Measurements from ENCODE around the gene CD22. TPM values are rescaled to one million over a fixed set of nuclear protein-coding genes. Genes with fewer than 3 reads are reported as not detected.

The CD22 gene
- total RNA-seq, 2 donors from 2014 or later = 39.1 to 44.5 TPM

GRCh38 chr19:35342430-35342829 is 13.4 kb downstream of the CD22 start:
- Mint-ChIP-seq H3K27me3 (ENCODE audit: low read depth) (peaks cover 8% of the 10 kb centered on the region), H3K4me1 (ENCODE audit: low read depth) (peaks cover 26% of the 10 kb centered on the region), H3K27ac (no peak overlapping the region), H3K4me3 (no peak overlapping the region), H3K36me3 (ENCODE audit: insufficient read depth in 2 of 2) (no peaks in the 10 kb centered on the region), H3K9me3 (no peaks in the 10 kb centered on the region)
- DNase-seq (no peak), ATAC-seq (replicated peaks in 1 of 2) (no peak)

DNA sequence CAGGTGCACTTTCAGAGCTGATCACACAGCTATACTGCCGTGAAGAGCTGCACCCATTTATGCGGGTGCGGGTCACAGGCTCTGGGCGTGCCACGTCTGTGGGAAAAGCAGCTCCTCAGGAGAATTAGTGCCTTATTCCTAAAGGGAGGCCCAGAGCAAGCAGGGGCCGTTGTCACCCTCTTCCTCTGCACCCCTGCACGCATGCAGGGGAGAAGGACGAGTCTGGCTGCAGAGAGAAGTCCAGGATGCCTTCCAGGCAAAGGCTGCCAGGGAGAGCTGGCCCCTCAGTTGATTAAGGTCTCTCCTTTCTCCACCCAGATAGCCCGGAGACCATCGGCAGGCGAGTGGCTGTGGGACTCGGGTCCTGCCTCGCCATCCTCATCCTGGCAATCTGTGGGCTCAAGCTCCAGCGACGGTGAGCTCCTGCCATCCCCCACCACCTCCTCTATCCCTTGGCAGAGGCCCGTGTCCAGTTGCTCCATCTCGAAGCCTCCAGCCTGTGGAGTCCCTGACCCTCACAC is 15.6 kb downstream of the CD22 start:
- DNase-seq = no peak
- H3K27me3 Mint-ChIP-seq (ENCODE audit: low read depth) = peaks cover 8% of the 10 kb centered on the region
- no peaks in the 10 kb centered on the region for H3K9me3 Mint-ChIP-seq
- H3K4me1 Mint-ChIP-seq (ENCODE audit: low read depth) = peaks cover 47% of the 10 kb centered on the region
- H3K27ac Mint-ChIP-seq = no peak overlapping the region
- no peaks in the 10 kb centered on the region for H3K36me3 Mint-ChIP-seq (ENCODE audit: insufficient read depth in 2 of 2)
- ATAC-seq (replicated peaks in 1 of 2) = no peak
- H3K4me3 Mint-ChIP-seq = no peak overlapping the region

DNA sequence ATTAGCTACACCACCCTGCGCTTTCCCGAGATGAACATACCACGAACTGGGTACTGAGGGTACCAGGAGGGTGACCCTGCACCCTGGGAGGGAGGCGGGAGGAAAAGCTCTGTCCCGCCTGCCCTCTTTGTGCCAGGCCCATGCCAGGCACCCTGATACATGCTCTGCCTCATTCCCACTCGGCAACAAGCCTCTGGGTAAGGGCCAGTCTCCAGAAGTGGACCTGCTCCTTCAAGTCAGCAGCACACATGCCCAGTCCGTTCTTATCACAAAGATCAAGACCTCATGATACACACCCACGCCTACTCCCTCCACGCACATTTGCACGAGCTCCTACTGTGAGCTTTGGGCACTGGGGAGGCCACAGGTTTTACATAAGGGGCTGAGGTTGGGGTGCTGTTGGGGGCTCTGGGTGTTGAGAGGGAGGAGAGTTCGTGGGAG is 16.7 kb downstream of the CD22 start:
- no peak for ATAC-seq (replicated peaks in 1 of 2)
- peak overlapping the region; percentile 98 for H3K27ac Mint-ChIP-seq
- no peaks in the 10 kb centered on the region for H3K36me3 Mint-ChIP-seq (ENCODE audit: insufficient read depth in 2 of 2)
- no peak for DNase-seq
- peak overlapping the region; percentile 90 to 92 for H3K4me3 Mint-ChIP-seq
- H3K27me3 Mint-ChIP-seq (ENCODE audit: low read depth) = peaks cover 8% of the 10 kb centered on the region
- H3K4me1 Mint-ChIP-seq (ENCODE audit: low read depth) = peaks cover 52% of the 10 kb centered on the region
- no peaks in the 10 kb centered on the region for H3K9me3 Mint-ChIP-seq

GRCh38 chr19:35346193-35347052 is 17.4 kb downstream of the CD22 start:
- Mint-ChIP-seq H3K27ac (peak overlapping the region; percentile 98), H3K9me3 (no peaks in the 10 kb centered on the region), H3K4me1 (ENCODE audit: low read depth) (peaks cover 57% of the 10 kb centered on the region), H3K4me3 (peak overlapping the region; percentile 90 to 92), H3K27me3 (ENCODE audit: low read depth) (peaks cover 8% of the 10 kb centered on the region), H3K36me3 (ENCODE audit: insufficient read depth in 2 of 2) (no peaks in the 10 kb centered on the region)
- ATAC-seq (replicated peaks in 1 of 2) (peak; percentile 52 to 54), DNase-seq (peak; percentile 83 to 87)

- Mint-ChIP-seq H3K36me3 (ENCODE audit: insufficient read depth in 2 of 2) (no peaks in the 10 kb centered on the region), H3K4me1 (ENCODE audit: low read depth) (peaks cover 57% of the 10 kb centered on the region), H3K9me3 (no peaks in the 10 kb centered on the region), H3K27ac (peak within 1 kb of the TSS; percentile 98), H3K4me3 (peak within 1 kb of the TSS; percentile 90 to 92), H3K27me3 (ENCODE audit: low read depth) (peaks cover 1% of the 10 kb centered on the region)
- DNase-seq (peak; percentile 78 to 79), ATAC-seq (replicated peaks in 1 of 2) (peak; percentile 72 to 80)
These were observed 18.4 kb downstream of the CD22 start, which contains the start of gene FFAR1 for GRCh38 chr19:35347171-35347929. Gene FFAR1, plus strand, starts transcription at chr19:35347902. Its CDS starts 3,650 bp downstream, at chr19:35351552.

GRCh38 chr19:35347930-35348298 is 18.9 kb downstream of the CD22 start:
- no peaks in the 10 kb centered on the region for H3K27me3 Mint-ChIP-seq (ENCODE audit: low read depth)
- peaks cover 62% of the 10 kb centered on the region for H3K4me1 Mint-ChIP-seq (ENCODE audit: low read depth)
- DNase-seq (no peak), ATAC-seq (replicated peaks in 1 of 2) (no peak)
- H3K4me3 Mint-ChIP-seq = peak overlapping the region; percentile 90 to 92
- peak overlapping the region; percentile 98 for H3K27ac Mint-ChIP-seq
- no peaks in the 10 kb centered on the region for H3K9me3 Mint-ChIP-seq
- no peaks in the 10 kb centered on the region for H3K36me3 Mint-ChIP-seq (ENCODE audit: insufficient read depth in 2 of 2)

DNA sequence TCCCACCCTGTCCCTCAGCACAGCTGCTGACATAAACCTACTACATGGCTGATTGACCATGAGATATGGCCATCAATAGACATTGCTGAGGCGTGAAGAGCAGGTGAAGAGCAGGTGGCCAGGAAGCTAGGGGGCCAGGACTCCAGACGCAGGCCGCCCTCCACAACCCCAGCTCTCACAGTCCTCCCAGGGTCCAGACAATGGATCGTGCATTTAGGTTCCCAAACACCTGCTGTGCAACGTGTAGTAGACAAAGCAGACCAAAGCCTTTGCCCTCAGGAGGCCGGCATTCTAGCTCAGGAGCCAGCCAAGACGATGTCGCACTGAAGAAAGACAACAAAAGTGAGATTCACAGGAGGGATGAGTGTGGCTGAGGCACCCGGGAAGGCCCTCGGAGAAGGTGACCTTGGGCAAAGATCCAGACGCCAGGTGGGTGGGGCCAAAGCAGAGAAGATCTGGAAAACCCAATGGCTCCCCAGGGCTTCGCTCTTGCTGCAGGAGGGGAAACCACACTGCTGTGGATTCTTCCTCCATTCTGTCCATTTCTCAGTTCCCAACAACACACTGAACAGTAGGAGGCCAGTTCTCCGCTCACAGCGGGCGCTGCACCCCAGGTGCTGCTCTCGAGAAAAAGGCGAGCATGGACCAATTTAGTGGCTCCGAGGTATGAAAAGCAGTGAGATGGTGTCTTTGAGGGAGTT is 20.1 kb downstream of the CD22 start:
- no peak for ATAC-seq (replicated peaks in 1 of 2)
- H3K4me3 Mint-ChIP-seq = no peak overlapping the region

GRCh38 chr19:35349614-35350521 is 20.9 kb downstream of the CD22 start:
- no peak for ATAC-seq (replicated peaks in 1 of 2)

More for the DNA sequence above, 20.1 kb downstream of the CD22 start:
- no peak for DNase-seq
- no peaks in the 10 kb centered on the region for H3K36me3 Mint-ChIP-seq (ENCODE audit: insufficient read depth in 2 of 2)
- no peak overlapping the region for H3K27ac Mint-ChIP-seq
- peaks cover 63% of the 10 kb centered on the region for H3K4me1 Mint-ChIP-seq (ENCODE audit: low read depth)
- no peaks in the 10 kb centered on the region for H3K9me3 Mint-ChIP-seq
- H3K27me3 Mint-ChIP-seq (ENCODE audit: low read depth) = no peaks in the 10 kb centered on the region

DNA sequence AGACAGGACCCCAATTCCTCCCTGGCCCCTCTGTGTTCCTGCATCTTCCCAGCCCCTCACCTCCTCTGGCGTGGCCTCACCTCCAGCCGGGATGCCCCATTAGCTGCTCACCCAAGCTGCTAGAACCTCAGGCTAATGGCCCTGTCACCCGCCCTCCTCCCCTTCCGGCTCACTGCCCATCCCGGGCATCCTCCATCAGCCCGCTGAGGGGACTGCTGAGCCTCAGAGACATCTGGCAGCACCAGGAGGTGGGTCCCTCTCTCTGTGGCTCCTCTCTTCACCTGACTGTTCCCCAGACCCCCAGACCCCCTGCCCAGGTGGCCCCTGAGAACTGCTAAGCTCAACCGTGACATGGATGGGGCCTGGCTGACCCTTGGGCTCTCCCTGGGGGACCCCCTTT is 21.6 kb downstream of the CD22 start:
- ATAC-seq (replicated peaks in 1 of 2) (no peak), DNase-seq (no peak)
- no peaks in the 10 kb centered on the region for H3K9me3 Mint-ChIP-seq
- H3K36me3 Mint-ChIP-seq (ENCODE audit: insufficient read depth in 2 of 2) = no peaks in the 10 kb centered on the region
- peaks cover 63% of the 10 kb centered on the region for H3K4me1 Mint-ChIP-seq (ENCODE audit: low read depth)
- H3K27ac Mint-ChIP-seq = no peak overlapping the region
- H3K4me3 Mint-ChIP-seq = no peak overlapping the region
- H3K27me3 Mint-ChIP-seq (ENCODE audit: low read depth) = no peaks in the 10 kb centered on the region

More at GRCh38 chr19:35349614-35350521, 20.9 kb downstream of the CD22 start:
- H3K36me3 Mint-ChIP-seq (ENCODE audit: insufficient read depth in 2 of 2) = no peaks in the 10 kb centered on the region
- H3K27me3 Mint-ChIP-seq (ENCODE audit: low read depth) = no peaks in the 10 kb centered on the region
- H3K4me3 Mint-ChIP-seq = no peak overlapping the region
- peaks cover 65% of the 10 kb centered on the region for H3K4me1 Mint-ChIP-seq (ENCODE audit: low read depth)
- H3K9me3 Mint-ChIP-seq = no peaks in the 10 kb centered on the region
- no peak for DNase-seq
- H3K27ac Mint-ChIP-seq = peak overlapping the region; percentile 3

DNA sequence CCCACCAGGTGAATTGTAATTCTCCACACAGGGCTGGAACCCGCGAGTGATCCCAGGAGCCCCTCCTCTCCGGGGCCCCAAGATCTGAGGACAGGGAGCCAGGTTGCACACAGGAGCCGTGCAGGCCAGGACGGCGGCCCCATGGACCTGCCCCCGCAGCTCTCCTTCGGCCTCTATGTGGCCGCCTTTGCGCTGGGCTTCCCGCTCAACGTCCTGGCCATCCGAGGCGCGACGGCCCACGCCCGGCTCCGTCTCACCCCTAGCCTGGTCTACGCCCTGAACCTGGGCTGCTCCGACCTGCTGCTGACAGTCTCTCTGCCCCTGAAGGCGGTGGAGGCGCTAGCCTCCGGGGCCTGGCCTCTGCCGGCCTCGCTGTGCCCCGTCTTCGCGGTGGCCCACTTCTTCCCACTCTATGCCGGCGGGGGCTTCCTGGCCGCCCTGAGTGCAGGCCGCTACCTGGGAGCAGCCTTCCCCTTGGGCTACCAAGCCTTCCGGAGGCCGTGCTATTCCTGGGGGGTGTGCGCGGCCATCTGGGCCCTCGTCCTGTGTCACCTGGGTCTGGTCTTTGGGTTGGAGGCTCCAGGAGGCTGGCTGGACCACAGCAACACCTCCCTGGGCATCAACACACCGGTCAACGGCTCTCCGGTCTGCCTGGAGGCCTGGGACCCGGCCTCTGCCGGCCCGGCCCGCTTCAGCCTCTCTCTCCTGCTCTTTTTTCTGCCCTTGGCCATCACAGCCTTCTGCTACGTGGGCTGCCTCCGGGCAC is 22.6 kb downstream of the CD22 start:
- no peak for DNase-seq
- Mint-ChIP-seq H3K27ac (no peak overlapping the region), H3K36me3 (ENCODE audit: insufficient read depth in 2 of 2) (no peaks in the 10 kb centered on the region)

GRCh38 chr19:35352177-35352447 is 23.1 kb downstream of the CD22 start:
- no peak for DNase-seq
- no peak overlapping the region for H3K4me3 Mint-ChIP-seq
- no peaks in the 10 kb centered on the region for H3K36me3 Mint-ChIP-seq (ENCODE audit: insufficient read depth in 2 of 2)
- ATAC-seq (replicated peaks in 1 of 2) = no peak
- H3K27ac Mint-ChIP-seq = no peak overlapping the region
- no peaks in the 10 kb centered on the region for H3K9me3 Mint-ChIP-seq
- no peaks in the 10 kb centered on the region for H3K27me3 Mint-ChIP-seq (ENCODE audit: low read depth)
- H3K4me1 Mint-ChIP-seq (ENCODE audit: low read depth) = peaks cover 48% of the 10 kb centered on the region

More for the DNA sequence above, 22.6 kb downstream of the CD22 start:
- Mint-ChIP-seq H3K9me3 (no peaks in the 10 kb centered on the region), H3K27me3 (ENCODE audit: low read depth) (no peaks in the 10 kb centered on the region), H3K4me1 (ENCODE audit: low read depth) (peaks cover 53% of the 10 kb centered on the region), H3K4me3 (no peak overlapping the region)
- no peak for ATAC-seq (replicated peaks in 1 of 2)

Data from activated T-cell treated with anti-CD3 and anti-CD28 coated beads, Interleukin-2, amount 50 U/mL, for 72 hours (primary cell).